GM19023 (cell line): Measurements from ENCODE around the gene ZFYVE16.
A peak's percentile ranks its signal among the peaks of the same experiment; 100 is the strongest.
"Not testable (repeated sequence)": the region's sequence is repeated elsewhere in the genome, so short reads cannot be mapped to it uniquely, and the experiment has no call there.

Experiments used
- ATAC-seq: cut with Tn5 transposase; IDR thresholded peaks from one replicate; pipeline ENCODE4 v1.9.1; 2021; ENCODE audit warnings: mild to moderate bottlenecking, moderate library complexity; ENCODE audit not compliant: unreplicated experiment

ZFYVE16 gene

GRCh38 chr5:80487444-80487828, 79.6 kb downstream of the ZFYVE16 start:
- no peak for ATAC-seq

- peak; percentile 72 for ATAC-seq
Measured at GRCh38 chr5:80487829-80488721, 80.2 kb downstream of the ZFYVE16 start, which contains the start of gene FAM151B. FAM151B (plus strand) TSS chr5:80488100; CDS start chr5:80488124, 24 bp downstream.

GRCh38 chr5:80491296-80491695, 83.4 kb downstream of the ZFYVE16 start:
- ATAC-seq, result no peak

GRCh38 chr5:80492741-80493140, 84.9 kb downstream of the ZFYVE16 start:
- ATAC-seq, result no peak

- not testable (repeated sequence) for ATAC-seq
Measured at GRCh38 chr5:80493443-80493842, 85.6 kb downstream of the ZFYVE16 start.

GRCh38 chr5:80495891-80496290, 88.0 kb downstream of the ZFYVE16 start:
- no peak for ATAC-seq

- no peak for ATAC-seq
Measured at GRCh38 chr5:80502800-80503199, 94.9 kb downstream of the ZFYVE16 start.

GRCh38 chr5:80503641-80504040, 95.8 kb downstream of the ZFYVE16 start:
- ATAC-seq, result no peak

- ATAC-seq, result no peak
Measured at GRCh38 chr5:80504833-80505232, 97.0 kb downstream of the ZFYVE16 start.

GRCh38 chr5:80507663-80508062, 99.8 kb downstream of the ZFYVE16 start:
- ATAC-seq, result no peak

GRCh38 chr5:80508844-80509243, 101.0 kb downstream of the ZFYVE16 start:
- ATAC-seq, result no peak

- no peak for ATAC-seq
Measured at GRCh38 chr5:80509362-80509761, 101.5 kb downstream of the ZFYVE16 start.

GRCh38 chr5:80516826-80517225, 109.0 kb downstream of the ZFYVE16 start:
- ATAC-seq, result no peak
